ENCODE results near the gene IL1RL2. TPM values are rescaled to one million over a fixed set of nuclear protein-coding genes. Genes with fewer than 3 reads are reported as not detected.

Gene IL1RL2
- total RNA-seq, 1 donor from 2014 or later: not detected

DNA sequence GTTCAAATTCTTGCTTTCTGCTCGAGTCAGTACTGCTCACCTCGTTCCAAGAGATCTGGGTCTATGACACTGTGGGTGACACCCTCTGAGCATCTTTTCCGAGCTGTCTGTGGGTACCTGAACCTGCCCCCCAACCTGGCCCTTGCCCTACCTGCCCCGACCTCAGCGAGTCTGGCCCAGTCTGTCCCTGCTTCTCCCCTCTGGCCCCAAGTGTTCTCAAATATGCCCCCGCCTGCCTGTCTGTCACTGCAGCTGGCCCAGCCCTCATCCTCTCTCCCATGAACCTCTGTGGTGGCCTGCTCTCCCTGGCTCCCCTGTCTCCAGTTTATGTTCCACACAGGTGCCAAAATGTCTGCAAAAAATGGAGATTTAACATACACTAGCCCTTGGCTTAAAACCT, 32.5 kb upstream of the IL1RL2 start:
- no peaks in the 10 kb centered on the region for H3K27me3 ChIP-seq (ENCODE audit: low read depth)
- no peaks in the 10 kb centered on the region for H3K9me3 ChIP-seq
- peaks cover 64% of the 10 kb centered on the region for H3K4me1 ChIP-seq
- DNase-seq (no peak), ATAC-seq (no peak)
- peak overlapping the region; percentile 67 for H3K27ac ChIP-seq
- no peak overlapping the region for H3K4me3 ChIP-seq
- H3K36me3 ChIP-seq: peaks cover 56% of the 10 kb centered on the region
- TF ChIP-seq, protein P1, sequence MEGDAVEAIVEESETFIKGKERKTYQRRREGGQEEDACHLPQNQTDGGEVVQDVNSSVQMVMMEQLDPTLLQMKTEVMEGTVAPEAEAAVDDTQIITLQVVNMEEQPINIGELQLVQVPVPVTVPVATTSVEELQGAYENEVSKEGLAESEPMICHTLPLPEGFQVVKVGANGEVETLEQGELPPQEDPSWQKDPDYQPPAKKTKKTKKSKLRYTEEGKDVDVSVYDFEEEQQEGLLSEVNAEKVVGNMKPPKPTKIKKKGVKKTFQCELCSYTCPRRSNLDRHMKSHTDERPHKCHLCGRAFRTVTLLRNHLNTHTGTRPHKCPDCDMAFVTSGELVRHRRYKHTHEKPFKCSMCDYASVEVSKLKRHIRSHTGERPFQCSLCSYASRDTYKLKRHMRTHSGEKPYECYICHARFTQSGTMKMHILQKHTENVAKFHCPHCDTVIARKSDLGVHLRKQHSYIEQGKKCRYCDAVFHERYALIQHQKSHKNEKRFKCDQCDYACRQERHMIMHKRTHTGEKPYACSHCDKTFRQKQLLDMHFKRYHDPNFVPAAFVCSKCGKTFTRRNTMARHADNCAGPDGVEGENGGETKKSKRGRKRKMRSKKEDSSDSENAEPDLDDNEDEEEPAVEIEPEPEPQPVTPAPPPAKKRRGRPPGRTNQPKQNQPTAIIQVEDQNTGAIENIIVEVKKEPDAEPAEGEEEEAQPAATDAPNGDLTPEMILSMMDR (IDR thresholded peaks at IDR 0.05): no peak
- intact Hi-C loops (cut with DNase I): no loop called here

DNA sequence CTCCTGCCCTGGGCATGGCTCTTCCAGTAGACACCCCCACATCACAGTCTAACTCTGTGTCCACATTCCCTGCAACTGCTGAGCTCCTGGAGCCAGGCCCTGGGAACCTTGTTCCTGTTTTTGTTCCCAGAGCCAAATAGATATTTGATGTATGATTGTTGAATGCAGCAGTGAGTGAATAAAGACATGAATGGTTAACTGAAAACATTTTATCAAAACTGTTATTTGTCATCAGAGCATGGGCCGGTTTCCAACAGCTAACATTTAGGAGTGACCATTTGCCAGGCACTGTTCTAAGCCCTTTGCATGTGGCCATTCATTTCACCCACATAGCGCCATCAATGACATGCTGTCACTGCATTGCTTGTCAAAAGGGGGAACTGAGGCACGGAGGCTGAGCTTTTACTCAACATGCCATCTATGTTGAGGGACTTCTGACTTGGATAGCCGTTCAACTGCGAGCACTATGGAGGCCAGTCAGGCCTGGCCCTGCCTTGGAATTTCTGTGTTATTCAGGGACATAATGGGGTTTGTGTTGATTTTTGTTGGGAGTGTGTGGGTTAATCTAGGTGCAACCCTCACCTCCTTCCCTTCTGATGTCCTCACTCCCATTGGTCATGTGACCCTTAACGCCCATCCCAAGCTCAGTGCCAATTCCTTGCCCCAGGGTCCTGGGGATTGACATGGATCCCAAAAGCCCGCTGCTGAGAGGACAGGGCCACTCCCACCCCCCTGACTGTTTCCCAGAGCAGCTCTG, 31.7 kb upstream of the IL1RL2 start:
- ATAC-seq: no peak
- intact Hi-C loops (cut with DNase I): no loop called here

DNA sequence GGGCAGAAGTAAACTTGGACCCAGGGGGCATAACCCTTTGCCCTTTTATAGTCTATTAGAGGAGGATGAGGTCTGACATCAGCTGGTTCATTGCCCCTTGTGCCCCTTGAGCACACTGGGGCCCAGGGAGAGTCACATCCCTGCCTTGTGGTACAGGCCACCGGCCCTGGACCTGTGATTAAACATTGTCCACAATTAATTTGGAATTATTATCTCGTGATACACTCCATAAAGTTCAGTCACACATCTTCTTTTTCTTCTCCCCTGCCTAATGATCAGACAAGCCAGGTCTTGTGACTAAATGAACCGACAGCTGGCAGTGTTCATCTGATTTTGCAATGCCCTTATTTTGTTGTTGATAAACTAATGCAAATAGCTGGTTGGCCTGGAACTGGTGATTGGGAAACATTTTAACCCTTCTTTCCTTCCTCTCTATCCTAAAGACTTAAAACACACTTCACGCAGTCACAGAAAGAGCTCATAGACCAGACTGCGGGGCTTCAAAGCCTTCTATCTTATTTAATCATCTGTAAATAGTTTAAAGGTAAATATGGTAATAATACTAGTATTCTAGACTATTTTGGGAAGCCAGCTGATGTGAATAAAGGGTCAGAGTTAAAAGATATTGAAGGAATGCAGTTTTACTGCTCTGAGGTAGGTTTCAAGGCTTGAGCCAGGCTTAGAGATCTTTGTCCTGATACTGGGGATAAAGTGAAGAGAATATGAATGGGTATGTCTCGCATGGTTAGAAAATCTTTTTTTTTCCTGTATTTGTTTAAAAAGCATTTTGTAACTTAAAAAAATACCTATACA, 30.9 kb upstream of the IL1RL2 start:
- TF ChIP-seq, protein P1 (IDR thresholded peaks at IDR 0.05): no peak
- intact Hi-C loops (cut with DNase I): no loop called here
- Histone ChIP-seq H3K9me3 (no peaks in the 10 kb centered on the region), H3K27ac (peak overlapping the region; percentile 67), H3K36me3 (peaks cover 63% of the 10 kb centered on the region), H3K4me3 (no peak overlapping the region), H3K27me3 (ENCODE audit: low read depth) (no peaks in the 10 kb centered on the region), H3K4me1 (peaks cover 49% of the 10 kb centered on the region)
- DNase-seq (no peak), ATAC-seq (peak; percentile 57 to 62)

More for the DNA sequence above, 31.7 kb upstream of the IL1RL2 start:
- Histone ChIP-seq H3K4me1 (peaks cover 57% of the 10 kb centered on the region), H3K27me3 (ENCODE audit: low read depth) (no peaks in the 10 kb centered on the region), H3K36me3 (peaks cover 59% of the 10 kb centered on the region), H3K9me3 (no peaks in the 10 kb centered on the region), H3K4me3 (no peak overlapping the region), H3K27ac (peak overlapping the region; percentile 67)
- TF ChIP-seq, protein P1 (IDR thresholded peaks at IDR 0.05): no peak
- DNase-seq: no peak

DNA sequence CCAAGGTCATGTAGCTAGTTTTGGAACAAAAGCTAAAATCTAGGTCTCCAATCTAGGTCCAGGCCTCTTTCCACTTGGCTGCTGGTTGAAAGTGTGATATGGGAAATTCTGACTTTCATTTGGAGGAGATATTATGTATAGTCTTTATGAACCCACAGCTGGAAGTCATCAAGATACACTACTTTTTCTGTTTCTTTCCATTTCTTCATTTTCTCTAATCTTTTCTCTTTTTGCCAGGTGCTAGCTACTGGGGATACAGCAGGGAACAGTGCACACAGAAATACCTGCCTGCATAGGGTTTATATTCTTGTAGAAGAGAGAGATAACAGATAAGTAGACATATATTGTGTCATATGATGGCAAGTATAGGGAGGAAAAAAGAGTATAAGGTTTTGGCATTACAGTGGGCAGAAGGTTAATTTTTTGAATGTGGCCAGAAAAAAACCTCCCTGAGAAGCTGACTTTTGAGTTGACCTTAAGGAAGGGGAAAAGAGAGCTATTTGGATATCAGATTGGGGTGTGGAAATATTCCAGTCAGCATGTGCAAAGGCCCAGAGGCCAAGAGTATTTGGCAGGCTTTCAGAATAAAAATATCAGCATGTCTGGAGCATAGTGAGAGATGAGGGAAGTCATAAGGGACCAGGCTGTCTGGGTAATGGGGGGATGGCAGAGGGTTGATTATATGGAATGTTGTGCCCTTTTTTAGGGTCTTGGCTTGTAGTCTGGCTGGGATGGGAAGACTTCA, 28.6 kb upstream of the IL1RL2 start:
- DNase-seq (no peak), ATAC-seq (no peak)
- TF ChIP-seq, protein P1 (IDR thresholded peaks at IDR 0.05): no peak
- intact Hi-C loops (cut with DNase I): no loop called here
- Histone ChIP-seq H3K4me1 (peaks cover 42% of the 10 kb centered on the region), H3K36me3 (peaks cover 54% of the 10 kb centered on the region), H3K27ac (no peak overlapping the region), H3K27me3 (ENCODE audit: low read depth) (no peaks in the 10 kb centered on the region), H3K9me3 (no peaks in the 10 kb centered on the region), H3K4me3 (no peak overlapping the region)

DNA sequence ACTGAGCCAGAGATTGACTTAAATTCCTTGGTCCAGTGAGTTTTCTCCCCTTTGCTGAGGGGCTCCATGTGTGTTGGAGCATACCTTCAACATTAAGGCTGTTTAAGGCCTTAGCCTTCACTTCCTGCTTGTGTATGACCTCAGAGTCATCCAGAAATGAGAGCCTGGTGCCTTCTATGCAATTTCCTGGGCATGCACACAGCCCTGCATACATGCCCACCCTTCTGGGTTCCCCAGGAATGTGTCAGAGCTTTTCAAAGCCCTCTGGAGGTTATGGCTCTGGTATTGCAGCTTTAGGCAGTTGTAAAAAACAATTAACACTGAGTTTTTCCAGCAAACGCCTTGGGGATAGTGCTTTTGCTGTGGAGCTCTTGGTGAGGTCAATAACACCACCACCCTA, 27.5 kb upstream of the IL1RL2 start:
- H3K27ac ChIP-seq: peak overlapping the region; percentile 20
- peaks cover 50% of the 10 kb centered on the region for H3K36me3 ChIP-seq
- H3K4me3 ChIP-seq: no peak overlapping the region
- DNase-seq: no peak
- TF ChIP-seq, protein P1 (IDR thresholded peaks at IDR 0.05): no peak
- no peak for ATAC-seq
- H3K4me1 ChIP-seq: peaks cover 41% of the 10 kb centered on the region
- H3K9me3 ChIP-seq: no peaks in the 10 kb centered on the region
- H3K27me3 ChIP-seq (ENCODE audit: low read depth): no peaks in the 10 kb centered on the region
- intact Hi-C loops (cut with DNase I): no loop called here

Measured in lower lobe of right lung (tissue), 2 donors.